Measurements from ENCODE around the gene FUT2.

DNA sequence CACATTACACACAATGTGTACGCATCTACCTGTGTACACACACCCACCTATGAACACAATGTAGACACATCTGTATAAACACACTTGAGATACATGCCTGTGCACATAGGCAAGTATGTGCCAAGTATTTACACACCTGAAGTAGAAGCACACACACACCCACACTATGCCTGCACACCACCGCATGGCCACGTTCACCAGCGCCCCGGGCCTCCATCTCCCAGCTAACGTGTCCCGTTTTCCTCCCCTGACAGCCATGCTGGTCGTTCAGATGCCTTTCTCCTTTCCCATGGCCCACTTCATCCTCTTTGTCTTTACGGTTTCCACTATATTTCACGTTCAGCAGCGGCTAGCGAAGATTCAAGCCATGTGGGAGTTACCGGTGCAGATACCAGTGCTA is 6.9 kb downstream of the FUT2 start:
- TF ChIP-seq ZFP37 (tag by site-specific recombination; IDR thresholded peaks at IDR 0.05) (no peak), ZNF391 (tag by site-specific recombination; IDR thresholded peaks at IDR 0.05; ENCODE audit: borderline replicate concordance, low read depth) (no peak), KLF9 (tag by site-specific recombination; IDR thresholded peaks at IDR 0.05; ENCODE audit: low read depth) (no peak), ZNF670 (tag by site-specific recombination; IDR thresholded peaks at IDR 0.05; ENCODE audit: low read depth) (no peak), ZNF10 (tag by site-specific recombination; IDR thresholded peaks at IDR 0.05) (no peak), ZNF274 (IDR thresholded peaks at IDR 0.05; ENCODE audit: low read length) (no peak), ZNF274 (tag by site-specific recombination; IDR thresholded peaks at IDR 0.05; ENCODE audit: borderline replicate concordance) (no peak), MYNN (tag by site-specific recombination; IDR thresholded peaks at IDR 0.05; ENCODE audit: borderline replicate concordance) (no peak), ZNF302 (tag by site-specific recombination; IDR thresholded peaks at IDR 0.05; ENCODE audit: low read depth) (no peak)
- TF ChIP-seq, protein P1, sequence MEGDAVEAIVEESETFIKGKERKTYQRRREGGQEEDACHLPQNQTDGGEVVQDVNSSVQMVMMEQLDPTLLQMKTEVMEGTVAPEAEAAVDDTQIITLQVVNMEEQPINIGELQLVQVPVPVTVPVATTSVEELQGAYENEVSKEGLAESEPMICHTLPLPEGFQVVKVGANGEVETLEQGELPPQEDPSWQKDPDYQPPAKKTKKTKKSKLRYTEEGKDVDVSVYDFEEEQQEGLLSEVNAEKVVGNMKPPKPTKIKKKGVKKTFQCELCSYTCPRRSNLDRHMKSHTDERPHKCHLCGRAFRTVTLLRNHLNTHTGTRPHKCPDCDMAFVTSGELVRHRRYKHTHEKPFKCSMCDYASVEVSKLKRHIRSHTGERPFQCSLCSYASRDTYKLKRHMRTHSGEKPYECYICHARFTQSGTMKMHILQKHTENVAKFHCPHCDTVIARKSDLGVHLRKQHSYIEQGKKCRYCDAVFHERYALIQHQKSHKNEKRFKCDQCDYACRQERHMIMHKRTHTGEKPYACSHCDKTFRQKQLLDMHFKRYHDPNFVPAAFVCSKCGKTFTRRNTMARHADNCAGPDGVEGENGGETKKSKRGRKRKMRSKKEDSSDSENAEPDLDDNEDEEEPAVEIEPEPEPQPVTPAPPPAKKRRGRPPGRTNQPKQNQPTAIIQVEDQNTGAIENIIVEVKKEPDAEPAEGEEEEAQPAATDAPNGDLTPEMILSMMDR (tag by site-specific recombination; IDR thresholded peaks at IDR 0.05): no peak
- TF ChIP-seq, protein P2, sequence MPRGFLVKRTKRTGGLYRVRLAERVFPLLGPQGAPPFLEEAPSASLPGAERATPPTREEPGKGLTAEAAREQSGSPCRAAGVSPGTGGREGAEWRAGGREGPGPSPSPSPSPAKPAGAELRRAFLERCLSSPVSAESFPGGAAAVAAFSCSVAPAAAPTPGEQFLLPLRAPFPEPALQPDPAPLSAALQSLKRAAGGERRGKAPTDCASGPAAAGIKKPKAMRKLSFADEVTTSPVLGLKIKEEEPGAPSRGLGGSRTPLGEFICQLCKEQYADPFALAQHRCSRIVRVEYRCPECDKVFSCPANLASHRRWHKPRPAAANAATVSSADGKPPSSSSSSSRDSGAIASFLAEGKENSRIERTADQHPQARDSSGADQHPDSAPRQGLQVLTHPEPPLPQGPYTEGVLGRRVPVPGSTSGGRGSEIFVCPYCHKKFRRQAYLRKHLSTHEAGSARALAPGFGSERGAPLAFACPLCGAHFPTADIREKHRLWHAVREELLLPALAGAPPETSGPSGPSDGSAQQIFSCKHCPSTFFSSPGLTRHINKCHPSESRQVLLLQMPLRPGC (tag by site-specific recombination; IDR thresholded peaks at IDR 0.05): no peak
- TF ChIP-seq, protein P3, sequence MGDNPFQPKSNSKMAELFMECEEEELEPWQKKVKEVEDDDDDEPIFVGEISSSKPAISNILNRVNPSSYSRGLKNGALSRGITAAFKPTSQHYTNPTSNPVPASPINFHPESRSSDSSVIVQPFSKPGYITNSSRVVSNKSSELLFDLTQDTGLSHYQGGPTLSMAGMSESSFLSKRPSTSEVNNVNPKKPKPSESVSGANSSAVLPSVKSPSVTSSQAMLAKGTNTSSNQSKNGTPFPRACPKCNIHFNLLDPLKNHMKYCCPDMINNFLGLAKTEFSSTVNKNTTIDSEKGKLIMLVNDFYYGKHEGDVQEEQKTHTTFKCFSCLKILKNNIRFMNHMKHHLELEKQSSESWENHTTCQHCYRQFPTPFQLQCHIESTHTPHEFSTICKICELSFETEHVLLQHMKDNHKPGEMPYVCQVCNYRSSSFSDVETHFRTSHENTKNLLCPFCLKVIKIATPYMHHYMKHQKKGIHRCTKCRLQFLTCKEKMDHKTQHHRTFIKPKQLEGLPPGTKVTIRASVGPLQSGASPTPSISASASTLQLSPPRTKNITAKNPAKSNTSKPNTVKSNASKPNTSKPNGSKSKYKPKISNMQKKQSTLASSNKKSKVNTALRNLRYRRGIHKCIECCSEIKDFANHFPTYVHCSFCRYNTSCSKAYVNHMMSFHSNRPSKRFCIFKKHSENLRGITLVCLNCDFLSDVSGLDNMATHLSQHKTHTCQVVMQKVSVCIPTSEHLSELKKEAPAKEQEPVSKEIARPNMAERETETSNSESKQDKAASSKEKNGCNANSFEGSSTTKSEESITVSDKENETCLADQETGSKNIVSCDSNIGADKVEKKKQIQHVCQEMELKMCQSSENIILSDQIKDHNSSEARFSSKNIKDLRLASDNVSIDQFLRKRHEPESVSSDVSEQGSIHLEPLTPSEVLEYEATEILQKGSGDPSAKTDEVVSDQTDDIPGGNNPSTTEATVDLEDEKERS (tag by site-specific recombination; IDR thresholded peaks at IDR 0.05): no peak
- TF ChIP-seq, protein P4, sequence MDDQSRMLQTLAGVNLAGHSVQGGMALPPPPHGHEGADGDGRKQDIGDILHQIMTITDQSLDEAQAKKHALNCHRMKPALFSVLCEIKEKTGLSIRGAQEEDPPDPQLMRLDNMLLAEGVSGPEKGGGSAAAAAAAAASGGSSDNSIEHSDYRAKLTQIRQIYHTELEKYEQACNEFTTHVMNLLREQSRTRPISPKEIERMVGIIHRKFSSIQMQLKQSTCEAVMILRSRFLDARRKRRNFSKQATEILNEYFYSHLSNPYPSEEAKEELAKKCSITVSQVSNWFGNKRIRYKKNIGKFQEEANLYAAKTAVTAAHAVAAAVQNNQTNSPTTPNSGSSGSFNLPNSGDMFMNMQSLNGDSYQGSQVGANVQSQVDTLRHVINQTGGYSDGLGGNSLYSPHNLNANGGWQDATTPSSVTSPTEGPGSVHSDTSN (CRISPR knock-in tag; IDR thresholded peaks at IDR 0.05): no peak
- TF ChIP-seq, protein P5, sequence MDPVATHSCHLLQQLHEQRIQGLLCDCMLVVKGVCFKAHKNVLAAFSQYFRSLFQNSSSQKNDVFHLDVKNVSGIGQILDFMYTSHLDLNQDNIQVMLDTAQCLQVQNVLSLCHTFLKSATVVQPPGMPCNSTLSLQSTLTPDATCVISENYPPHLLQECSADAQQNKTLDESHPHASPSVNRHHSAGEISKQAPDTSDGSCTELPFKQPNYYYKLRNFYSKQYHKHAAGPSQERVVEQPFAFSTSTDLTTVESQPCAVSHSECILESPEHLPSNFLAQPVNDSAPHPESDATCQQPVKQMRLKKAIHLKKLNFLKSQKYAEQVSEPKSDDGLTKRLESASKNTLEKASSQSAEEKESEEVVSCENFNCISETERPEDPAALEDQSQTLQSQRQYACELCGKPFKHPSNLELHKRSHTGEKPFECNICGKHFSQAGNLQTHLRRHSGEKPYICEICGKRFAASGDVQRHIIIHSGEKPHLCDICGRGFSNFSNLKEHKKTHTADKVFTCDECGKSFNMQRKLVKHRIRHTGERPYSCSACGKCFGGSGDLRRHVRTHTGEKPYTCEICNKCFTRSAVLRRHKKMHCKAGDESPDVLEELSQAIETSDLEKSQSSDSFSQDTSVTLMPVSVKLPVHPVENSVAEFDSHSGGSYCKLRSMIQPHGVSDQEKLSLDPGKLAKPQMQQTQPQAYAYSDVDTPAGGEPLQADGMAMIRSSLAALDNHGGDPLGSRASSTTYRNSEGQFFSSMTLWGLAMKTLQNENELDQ (tag by site-specific recombination; IDR thresholded peaks at IDR 0.05; ENCODE audit: low read depth): no peak

All from HEK293 (cell line).